HepG2 (cell line): Measurements from ENCODE around the gene PDE4D. TPM values are rescaled to one million over a fixed set of nuclear protein-coding genes. Genes with fewer than 3 reads are reported as not detected.

Source experiments
- BHLHE40 ChIP-seq: IDR thresholded peaks from 2 replicates; pipeline ENCODE4 v1.6.1; 2011; ENCODE audit warnings: low read length, improper control_type of control experiment
- CC2D1A ChIP-seq: sonication (generic); formaldehyde crosslinking; IDR thresholded peaks from 2 replicates; pipeline ENCODE4 v1.8.1; 2023; ENCODE audit warnings: mild to moderate bottlenecking, missing genetic modification reagents
- CEBPG ChIP-seq: IDR thresholded peaks from 2 replicates; pipeline ENCODE4 v1.6.1; 2016
- ESRRA ChIP-seq: sonication (generic); formaldehyde crosslinking; IDR thresholded peaks from 2 replicates; pipeline ENCODE4 v1.5.1; 2020; ENCODE audit warnings: mild to moderate bottlenecking, low read depth, missing genetic modification reagents
- ETS1 ChIP-seq: sonication (generic); formaldehyde crosslinking; IDR thresholded peaks from 2 replicates; pipeline ENCODE4 v1.4.0; 2020; ENCODE audit warnings: missing genetic modification reagents
- FOSL2 ChIP-seq: sonication (generic); formaldehyde crosslinking; IDR thresholded peaks from 2 replicates; pipeline ENCODE4 v1.4.0; 2020; ENCODE audit warnings: missing genetic modification reagents
- FOXP1 ChIP-seq, 2 experiments: fragments of 450-650 bp in 1 of 2; IDR thresholded peaks; 2 replicates each; pipeline ENCODE4 v1.6.1; 2017 to 2018; ENCODE audit warnings: antibody characterized with exemption in 1 of 2
- GATAD2A ChIP-seq: IDR thresholded peaks from 2 replicates; pipeline ENCODE4 v1.6.1; 2016
- HCFC1 ChIP-seq: fragments of 150-350 bp; IDR thresholded peaks from 2 replicates; pipeline ENCODE4 v1.6.1; 2014; ENCODE audit warnings: low read depth, low read length
- HNRNPH1 ChIP-seq: fragments of 200-400 bp; formaldehyde crosslinking; optimal IDR thresholded peaks from 2 replicates; pipeline ENCODE3; 2017; ENCODE audit warnings: mild to moderate bottlenecking, low read depth, low read length
- JARID2 ChIP-seq: sonication (generic); formaldehyde crosslinking; IDR thresholded peaks from 2 replicates; pipeline ENCODE4 v1.8.1; 2023; ENCODE audit warnings: missing genetic modification reagents, inconsistent platforms; ENCODE audit not compliant: insufficient replicate concordance
- MIXL1 ChIP-seq: IDR thresholded peaks from 2 replicates; pipeline ENCODE4 v1.6.1; 2016
- MLLT10 ChIP-seq: sonication (generic); formaldehyde crosslinking; IDR thresholded peaks from 2 replicates; pipeline ENCODE4 v1.4.0; 2020; ENCODE audit warnings: missing genetic modification reagents
- MTF1 ChIP-seq: sonication (generic); formaldehyde crosslinking; IDR thresholded peaks from 2 replicates; pipeline ENCODE4 v1.5.0; 2020; ENCODE audit warnings: missing genetic modification reagents
- RBFOX2 ChIP-seq: fragments of 200-400 bp; formaldehyde crosslinking; IDR thresholded peaks from 2 replicates; pipeline ENCODE4 v1.6.1; 2017; ENCODE audit warnings: low read depth, mild to moderate bottlenecking, low read length
- SNAI1 ChIP-seq: sonication (generic); formaldehyde crosslinking; IDR thresholded peaks from 2 replicates; pipeline ENCODE4 v1.5.0; 2020; ENCODE audit warnings: mild to moderate bottlenecking, missing genetic modification reagents, borderline replicate concordance
- SRF ChIP-seq: IDR thresholded peaks from 2 replicates; pipeline ENCODE4 v1.6.1; 2011; ENCODE audit warnings: mild to moderate bottlenecking, low read depth, low read length, moderate library complexity
- ZFP37 ChIP-seq: sonication (generic); formaldehyde crosslinking; IDR thresholded peaks from 2 replicates; pipeline ENCODE4 v1.4.0; 2020; ENCODE audit warnings: missing genetic modification reagents, borderline replicate concordance
- ZNF142 ChIP-seq: sonication (generic); formaldehyde crosslinking; IDR thresholded peaks from 2 replicates; pipeline ENCODE4 v1.4.0; 2020; ENCODE audit warnings: missing genetic modification reagents
- ZNF292 ChIP-seq: sonication (generic); formaldehyde crosslinking; IDR thresholded peaks from 2 replicates; pipeline ENCODE4 v1.8.1; 2022; ENCODE audit warnings: mild to moderate bottlenecking, low read depth, missing genetic modification reagents, borderline replicate concordance
- ZNF557 ChIP-seq: sonication (generic); formaldehyde crosslinking; IDR thresholded peaks from 2 replicates; pipeline ENCODE4 v1.4.0; 2020; ENCODE audit warnings: missing genetic modification reagents
- ZNF660 ChIP-seq: sonication (generic); formaldehyde crosslinking; IDR thresholded peaks from 2 replicates; pipeline ENCODE4 v1.5.1; 2020; ENCODE audit warnings: mild to moderate bottlenecking, low read depth, missing genetic modification reagents, borderline replicate concordance
- ZNF710 ChIP-seq: sonication (generic); formaldehyde crosslinking; IDR thresholded peaks from 2 replicates; pipeline ENCODE4 v1.5.0; 2020; ENCODE audit warnings: mild to moderate bottlenecking, missing genetic modification reagents, borderline replicate concordance
- ZNF780A ChIP-seq: sonication (generic); formaldehyde crosslinking; IDR thresholded peaks from 2 replicates; pipeline ENCODE4 v1.8.0; 2022; ENCODE audit warnings: mild to moderate bottlenecking, missing genetic modification reagents, moderate library complexity
- polyA plus RNA-seq, 8 experiments: library from polyadenylated mRNA; depleted of rRNA in 3 of 8; stranded (reverse) in 7 of 8; unstranded in 1 of 8; fragments of >200 nt; fragmentation: Illumina TruSeq in 4 of 8; extraction: Trizol in 4 of 8; gene quantifications; 2 replicates each; pipeline versions ENCODE4 v1.2.1 to v1.2.3, GENCODE V29; 2011 to 2016; ENCODE audit warnings: low read depth in 4 of 8, missing spikeins in 1 of 8, mixed read lengths in 1 of 8; ENCODE audit not compliant: insufficient read depth in 1 of 8
- total RNA-seq, 5 experiments: library from RNA; depleted of rRNA; stranded (reverse); fragments of >200 nt; fragmentation: Illumina TruSeq; extraction: Trizol; gene quantifications; 2 replicates each; pipeline ENCODE4 v1.2.3, GENCODE V29; 2016; ENCODE audit warnings: low read depth in 1 of 5

The PDE4D gene
- total and polyA plus RNA-seq, 2 of the 13 experiments (the other 11 are each of a cell fraction or from before 2014, with no cell fraction given) = 7.0 to 12.2 TPM

- TF ChIP-seq FOSL2 (CRISPR knock-in tag) (peak; percentile 34; the same call in 1 of the 2 replicates), ZNF710 (CRISPR knock-in tag) (no peak), HNRNPH1 (no peak), GATAD2A (CRISPR knock-in tag) (peak; percentile 46), SRF (no peak), CEBPG (peak; percentile 33; the same call in 1 of the 2 replicates), MLLT10 (no peak), ZFP37 (no peak), FOXP1 (IDR thresholded peaks at IDR 0.05) (no peak), FOXP1 (CRISPR knock-in tag; IDR thresholded peaks at IDR 0.05) (peak; percentile 4), ZNF557 (no peak), ETS1 (no peak), ZNF142 (CRISPR knock-in tag) (no peak), ESRRA (CRISPR knock-in tag) (no peak), ZNF660 (CRISPR knock-in tag) (no peak), CC2D1A (CRISPR knock-in tag) (no peak), MIXL1 (CRISPR knock-in tag) (peak; percentile 36; the same call in 1 of the 2 replicates), HCFC1 (no peak), SNAI1 (CRISPR knock-in tag) (0 out of 2 replicates have a peak, but pooled peaks have one; percentile 44), ZNF780A (CRISPR knock-in tag) (no peak), BHLHE40 (no peak), JARID2 (no peak), ZNF292 (CRISPR knock-in tag) (no peak), RBFOX2 (no peak), MTF1 (no peak)
Measured at GRCh38 chr5:59062986-59063683, 830.4 kb downstream of the PDE4D start (continued).
